Stomach (tissue), 4 donors: ENCODE measurements around the gene GARIN5B.

ENCODE experiments used
- POLR2A ChIP-seq, 4 donors: fragments of 450-650 bp; IDR thresholded peaks; one replicate each; pipeline ENCODE4 v1.6.1; 2016; ENCODE audit warnings: antibody characterized with exemption in 4 of 4, control low read depth in 2 of 4, mild to moderate bottlenecking in 1 of 4, moderate library complexity in 1 of 4
- TF ChIP-seq, protein P1 (sequence below), 7 experiments: fragments of 450-650 bp in 4 of 7; fragments of 200-600 bp in 3 of 7; sonication (generic) in 3 of 7; IDR thresholded peaks; one replicate each; pipeline ENCODE4 v1.5.1; 2016 to 2019; ENCODE audit warnings: antibody characterized with exemption in 7 of 7, control low read depth in 2 of 7, mild to moderate bottlenecking in 1 of 7

DNA sequence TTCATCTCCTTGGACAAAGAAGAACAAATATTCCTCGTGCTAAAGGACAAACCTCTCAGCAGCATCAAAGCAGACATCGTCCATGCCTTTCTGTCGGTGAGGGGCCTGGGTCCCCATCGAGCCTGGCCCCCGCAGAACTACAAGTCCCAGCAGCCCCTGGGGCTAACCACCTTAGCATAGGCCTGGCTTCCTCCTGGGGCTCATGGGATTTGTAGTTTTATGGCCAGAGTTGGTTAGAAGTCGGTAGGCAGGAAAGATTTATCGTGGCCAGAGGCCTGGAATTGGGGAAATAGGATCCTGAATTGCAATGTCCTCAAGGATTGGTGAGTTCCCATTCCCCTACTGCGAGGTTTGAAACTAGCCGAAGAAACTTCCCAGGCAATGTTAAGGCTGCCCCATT, 57.6 kb downstream of the GARIN5B start:
- TF ChIP-seq POLR2A (IDR thresholded peaks at IDR 0.05): no peak
- TF ChIP-seq, protein P1, sequence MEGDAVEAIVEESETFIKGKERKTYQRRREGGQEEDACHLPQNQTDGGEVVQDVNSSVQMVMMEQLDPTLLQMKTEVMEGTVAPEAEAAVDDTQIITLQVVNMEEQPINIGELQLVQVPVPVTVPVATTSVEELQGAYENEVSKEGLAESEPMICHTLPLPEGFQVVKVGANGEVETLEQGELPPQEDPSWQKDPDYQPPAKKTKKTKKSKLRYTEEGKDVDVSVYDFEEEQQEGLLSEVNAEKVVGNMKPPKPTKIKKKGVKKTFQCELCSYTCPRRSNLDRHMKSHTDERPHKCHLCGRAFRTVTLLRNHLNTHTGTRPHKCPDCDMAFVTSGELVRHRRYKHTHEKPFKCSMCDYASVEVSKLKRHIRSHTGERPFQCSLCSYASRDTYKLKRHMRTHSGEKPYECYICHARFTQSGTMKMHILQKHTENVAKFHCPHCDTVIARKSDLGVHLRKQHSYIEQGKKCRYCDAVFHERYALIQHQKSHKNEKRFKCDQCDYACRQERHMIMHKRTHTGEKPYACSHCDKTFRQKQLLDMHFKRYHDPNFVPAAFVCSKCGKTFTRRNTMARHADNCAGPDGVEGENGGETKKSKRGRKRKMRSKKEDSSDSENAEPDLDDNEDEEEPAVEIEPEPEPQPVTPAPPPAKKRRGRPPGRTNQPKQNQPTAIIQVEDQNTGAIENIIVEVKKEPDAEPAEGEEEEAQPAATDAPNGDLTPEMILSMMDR (IDR thresholded peaks at IDR 0.05): no peak
